Measurements from ENCODE around the gene SBNO1.

DNA sequence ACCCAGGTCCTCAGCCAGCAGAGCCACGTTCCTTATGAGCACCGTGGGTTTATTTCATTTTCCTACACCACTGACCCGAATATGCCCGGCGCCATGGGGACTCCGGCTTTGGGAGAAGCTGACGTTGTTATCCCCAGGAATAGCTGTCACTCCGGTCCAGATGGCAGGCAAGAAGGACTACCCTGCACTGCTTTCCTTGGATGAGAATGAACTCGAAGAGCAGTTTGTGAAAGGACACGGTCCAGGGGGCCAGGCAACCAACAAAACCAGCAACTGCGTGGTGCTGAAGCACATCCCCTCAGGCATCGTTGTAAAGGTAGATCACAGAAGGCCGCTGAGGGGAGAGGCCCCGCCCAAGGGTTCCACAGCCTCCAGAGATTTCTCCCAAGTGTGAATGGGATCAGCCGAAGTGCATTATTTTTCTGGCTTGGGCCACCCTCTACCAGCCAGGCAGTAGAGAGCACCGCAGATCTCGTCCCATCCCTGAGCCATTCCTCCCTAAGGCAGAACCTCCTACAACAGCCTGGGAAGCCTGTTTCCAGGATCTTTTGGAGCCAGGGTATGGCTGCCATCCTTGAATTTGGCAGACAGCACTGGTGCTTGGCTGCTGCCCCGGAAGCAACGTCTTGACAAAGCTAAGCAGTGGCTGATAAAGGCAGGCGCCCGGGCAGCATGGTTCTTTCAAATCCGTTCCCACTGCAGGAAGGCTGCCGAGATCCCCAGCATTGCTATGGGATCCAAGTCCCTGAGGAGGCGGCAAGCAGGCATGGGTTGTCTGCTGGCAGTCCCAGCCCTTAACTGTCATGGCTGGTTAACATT is 110.8 kb downstream of the SBNO1 start:
- TF ChIP-seq, protein P1, sequence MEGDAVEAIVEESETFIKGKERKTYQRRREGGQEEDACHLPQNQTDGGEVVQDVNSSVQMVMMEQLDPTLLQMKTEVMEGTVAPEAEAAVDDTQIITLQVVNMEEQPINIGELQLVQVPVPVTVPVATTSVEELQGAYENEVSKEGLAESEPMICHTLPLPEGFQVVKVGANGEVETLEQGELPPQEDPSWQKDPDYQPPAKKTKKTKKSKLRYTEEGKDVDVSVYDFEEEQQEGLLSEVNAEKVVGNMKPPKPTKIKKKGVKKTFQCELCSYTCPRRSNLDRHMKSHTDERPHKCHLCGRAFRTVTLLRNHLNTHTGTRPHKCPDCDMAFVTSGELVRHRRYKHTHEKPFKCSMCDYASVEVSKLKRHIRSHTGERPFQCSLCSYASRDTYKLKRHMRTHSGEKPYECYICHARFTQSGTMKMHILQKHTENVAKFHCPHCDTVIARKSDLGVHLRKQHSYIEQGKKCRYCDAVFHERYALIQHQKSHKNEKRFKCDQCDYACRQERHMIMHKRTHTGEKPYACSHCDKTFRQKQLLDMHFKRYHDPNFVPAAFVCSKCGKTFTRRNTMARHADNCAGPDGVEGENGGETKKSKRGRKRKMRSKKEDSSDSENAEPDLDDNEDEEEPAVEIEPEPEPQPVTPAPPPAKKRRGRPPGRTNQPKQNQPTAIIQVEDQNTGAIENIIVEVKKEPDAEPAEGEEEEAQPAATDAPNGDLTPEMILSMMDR (IDR thresholded peaks at IDR 0.05), result no peak
- TF ChIP-seq EP300 (IDR thresholded peaks at IDR 0.05), result no peak
- no peak for TF ChIP-seq POLR2AphosphoS5 (IDR thresholded peaks at IDR 0.05)
- TF ChIP-seq POLR2A (IDR thresholded peaks at IDR 0.05; ENCODE audit: low read depth), result no peak
